Caco-2 (cell line): ENCODE data around the gene ANXA3. TPM values are rescaled to one million over a fixed set of nuclear protein-coding genes. Genes with fewer than 3 reads are reported as not detected.
A peak's percentile ranks its signal among the peaks of the same experiment; 100 is the strongest.

ENCODE experiments used
- BruUV-seq: library from RNA; stranded (reverse); fragments of 400-500 nt; replicated peaks from 2 replicates; lab custom pipeline; 2021; lab: Mats Ljungman, UMichigan
- CTCF ChIA-PET: fragments of 300-600 bp; sonication (Branson Sonifier 250); formaldehyde crosslinking; loops from one replicate; lab custom pipeline; 2022; ENCODE audit warnings: antibody characterized with exemption; lab: Charles Lee
- POLR2A ChIA-PET: fragments of 300-600 bp; sonication (Branson Sonifier 250); formaldehyde crosslinking; loops from one replicate; lab custom pipeline; 2022; ENCODE audit warnings: antibody characterized with exemption; lab: Charles Lee
- DNase-seq, 2 experiments: peaks; one replicate each; pipeline versions ENCODE4 v3.0.0 to v3.0.0-alpha.2; 2020 to 2022
- H3K27me3 ChIP-seq: replicated peaks from 2 replicates; pipeline ENCODE4 v1.6.0; 2011; ENCODE audit warnings: low read length; ENCODE audit not compliant: control insufficient read depth, insufficient read depth
- H3K36me3 ChIP-seq: 2 replicates; pipeline ENCODE4 v1.5.1; 2011; ENCODE audit warnings: low read length; ENCODE audit not compliant: control insufficient read depth, insufficient read depth
- H3K4me1 ChIP-seq: fragments of 250-450 bp; sonication (Bioruptor Pico); 2 replicates; pipeline ENCODE4 v1.5.1; 2020; ENCODE audit warnings: mild to moderate bottlenecking
- H3K4me3 ChIP-seq: 2 replicates; pipeline ENCODE4 v1.5.1; 2011; ENCODE audit warnings: low read depth, mild to moderate bottlenecking, control low read depth, low read length
- H3K9me3 ChIP-seq: fragments of 250-450 bp; sonication (Bioruptor Pico); 2 replicates; pipeline ENCODE4 v1.5.1; 2020; ENCODE audit warnings: mild to moderate bottlenecking, moderate library complexity
- H3K27ac Mint-ChIP-seq: one replicate; pipeline ENCODE4 v1.8.0; 2022; ENCODE audit warnings: mixed read lengths; ENCODE audit not compliant: unreplicated experiment
- H3K27me3 Mint-ChIP-seq: one replicate; pipeline ENCODE4 v1.8.0; 2022; ENCODE audit warnings: mixed read lengths; ENCODE audit not compliant: insufficient read depth, unreplicated experiment
- H3K36me3 Mint-ChIP-seq: one replicate; pipeline ENCODE4 v1.8.0; 2022; ENCODE audit warnings: mild to moderate bottlenecking, mixed read lengths; ENCODE audit not compliant: insufficient read depth, unreplicated experiment
- H3K4me1 Mint-ChIP-seq: one replicate; pipeline ENCODE4 v1.8.0; 2022; ENCODE audit warnings: low read depth, mixed read lengths; ENCODE audit not compliant: unreplicated experiment
- H3K4me3 Mint-ChIP-seq: one replicate; pipeline ENCODE4 v1.8.0; 2022; ENCODE audit warnings: mild to moderate bottlenecking, moderate library complexity, mixed read lengths; ENCODE audit not compliant: unreplicated experiment
- H3K9me3 Mint-ChIP-seq: one replicate; pipeline ENCODE4 v1.8.0; 2022; ENCODE audit warnings: mixed read lengths; ENCODE audit not compliant: unreplicated experiment
- intact Hi-C: fragments of 100-400 bp; cut with micrococcal nuclease; formaldehyde crosslinking; loops from one replicate; pipeline ENCODE4 v1.10.0; 2022; ENCODE audit not compliant: unreplicated experiment
- total RNA-seq: library from RNA; stranded (reverse); gene quantifications from 2 replicates; pipeline ENCODE4 v1.2.3, GENCODE V29; 2022
- TF ChIP-seq, protein P1 (sequence below), 2 experiments: fragments of 200-600 bp in 1 of 2; IDR thresholded peaks; 1 replicate in 1 of 2; 2 replicates in 1 of 2; pipeline versions ENCODE4 v1.5.1 to v1.8.0; 2011 to 2022; ENCODE audit warnings: antibody characterized with exemption in 1 of 2, control low read depth in 1 of 2, inconsistent platforms in 1 of 2, low read depth in 1 of 2, low read length in 1 of 2, mild to moderate bottlenecking in 1 of 2, moderate library complexity in 1 of 2; ENCODE audit not compliant: insufficient read depth in 1 of 2, severe bottlenecking in 1 of 2, unreplicated experiment in 1 of 2

The ANXA3 gene
- total RNA-seq, 1 experiment from 2014 or later = 361 TPM

- Histone ChIP-seq H3K4me3 (no peak overlapping the region), H3K27me3 (no peaks in the 10 kb centered on the region), H3K9me3 (no peaks in the 10 kb centered on the region), H3K4me1 (peaks cover 60% of the 10 kb centered on the region), H3K36me3 (peaks cover 1% of the 10 kb centered on the region; the same call in 1 of the 2 replicates)
- Mint-ChIP-seq H3K4me1 (peaks cover 34% of the 10 kb centered on the region), H3K9me3 (peaks cover 10% of the 10 kb centered on the region), H3K36me3 (no peaks in the 10 kb centered on the region), H3K4me3 (peak overlapping the region; percentile 8), H3K27ac (peak overlapping the region; percentile 61), H3K27me3 (no peaks in the 10 kb centered on the region)
- no TSS peak for BruUV-seq
- intact Hi-C loops = loop anchor here (1.0 to 5.0 kb wide), 6 partner anchors 15 to 147 kb away; partner anchors contain the start of gene BMP2K
- TF ChIP-seq, protein P1, sequence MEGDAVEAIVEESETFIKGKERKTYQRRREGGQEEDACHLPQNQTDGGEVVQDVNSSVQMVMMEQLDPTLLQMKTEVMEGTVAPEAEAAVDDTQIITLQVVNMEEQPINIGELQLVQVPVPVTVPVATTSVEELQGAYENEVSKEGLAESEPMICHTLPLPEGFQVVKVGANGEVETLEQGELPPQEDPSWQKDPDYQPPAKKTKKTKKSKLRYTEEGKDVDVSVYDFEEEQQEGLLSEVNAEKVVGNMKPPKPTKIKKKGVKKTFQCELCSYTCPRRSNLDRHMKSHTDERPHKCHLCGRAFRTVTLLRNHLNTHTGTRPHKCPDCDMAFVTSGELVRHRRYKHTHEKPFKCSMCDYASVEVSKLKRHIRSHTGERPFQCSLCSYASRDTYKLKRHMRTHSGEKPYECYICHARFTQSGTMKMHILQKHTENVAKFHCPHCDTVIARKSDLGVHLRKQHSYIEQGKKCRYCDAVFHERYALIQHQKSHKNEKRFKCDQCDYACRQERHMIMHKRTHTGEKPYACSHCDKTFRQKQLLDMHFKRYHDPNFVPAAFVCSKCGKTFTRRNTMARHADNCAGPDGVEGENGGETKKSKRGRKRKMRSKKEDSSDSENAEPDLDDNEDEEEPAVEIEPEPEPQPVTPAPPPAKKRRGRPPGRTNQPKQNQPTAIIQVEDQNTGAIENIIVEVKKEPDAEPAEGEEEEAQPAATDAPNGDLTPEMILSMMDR (IDR thresholded peaks at IDR 0.05; ENCODE audit: insufficient read depth in 1 of 2, low read depth in 1 of 2, low read length in 1 of 2, severe bottlenecking in 1 of 2, unreplicated experiment in 1 of 2) = no peak
- DNase-seq = peak; percentile 84 to 93
- POLR2A ChIA-PET = interaction anchor here (0.6 to 0.9 kb wide), 2 partner anchors 61 to 996 kb away, joined by 3 read pairs; no protein-coding TSS in a partner anchor
- CTCF ChIA-PET = interaction anchor here (0.8 kb wide), 1 partner anchor 232 kb away, joined by 4 read pairs; no protein-coding TSS in a partner anchor
Observed at GRCh38 chr4:78629991-78630541, 78.5 kb downstream of the ANXA3 start.

DNA sequence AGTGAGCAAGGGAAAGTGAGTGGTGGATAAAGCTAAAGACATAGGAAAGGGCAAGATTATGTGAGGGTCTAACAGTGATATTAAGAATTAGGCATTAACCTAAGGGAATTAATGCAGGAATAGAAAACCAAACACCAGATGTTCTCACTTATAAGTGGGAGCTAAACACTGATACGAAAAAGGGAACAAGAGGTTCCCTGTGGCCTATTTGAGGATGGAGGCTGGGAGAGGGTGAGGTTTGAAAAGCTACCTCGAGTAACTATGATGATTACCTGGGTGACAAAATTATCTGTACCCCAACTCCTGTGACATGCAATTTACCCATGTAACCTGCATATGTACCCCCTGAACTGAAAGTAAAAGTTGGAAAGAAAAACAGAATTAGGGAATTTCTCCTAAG, 79.0 kb downstream of the ANXA3 start:
- no peak overlapping the region for H3K4me3 ChIP-seq
- no peaks in the 10 kb centered on the region for H3K9me3 ChIP-seq
- peaks cover 1% of the 10 kb centered on the region; the same call in 1 of the 2 replicates for H3K36me3 ChIP-seq
- peak overlapping the region; percentile 61 for H3K27ac Mint-ChIP-seq
- intact Hi-C loops = loop anchor here (1.0 to 2.0 kb wide), 5 partner anchors 14 to 78 kb away; no protein-coding TSS in a partner anchor
- H3K4me1 ChIP-seq = peaks cover 59% of the 10 kb centered on the region
- no peaks in the 10 kb centered on the region for H3K27me3 ChIP-seq
- no peak for DNase-seq
- ChIA-PET CTCF (interaction anchor here (0.8 kb wide), 1 partner anchor 232 kb away, joined by 4 read pairs; no protein-coding TSS in a partner anchor), POLR2A (no interaction called here)
- H3K36me3 Mint-ChIP-seq = no peaks in the 10 kb centered on the region
- peak overlapping the region; percentile 8 for H3K4me3 Mint-ChIP-seq
- H3K4me1 Mint-ChIP-seq = peaks cover 33% of the 10 kb centered on the region
- TF ChIP-seq, protein P1 (IDR thresholded peaks at IDR 0.05; ENCODE audit: insufficient read depth in 1 of 2, low read depth in 1 of 2, low read length in 1 of 2, severe bottlenecking in 1 of 2, unreplicated experiment in 1 of 2) = no peak
- BruUV-seq = no TSS peak
- peaks cover 10% of the 10 kb centered on the region for H3K9me3 Mint-ChIP-seq
- no peaks in the 10 kb centered on the region for H3K27me3 Mint-ChIP-seq

- TF ChIP-seq, protein P1 (IDR thresholded peaks at IDR 0.05; ENCODE audit: insufficient read depth in 1 of 2, low read depth in 1 of 2, low read length in 1 of 2, severe bottlenecking in 1 of 2, unreplicated experiment in 1 of 2) = no peak
- H3K4me3 Mint-ChIP-seq = no peak overlapping the region
- Histone ChIP-seq H3K27me3 (no peaks in the 10 kb centered on the region), H3K4me1 (peaks cover 28% of the 10 kb centered on the region), H3K4me3 (no peak overlapping the region), H3K9me3 (no peaks in the 10 kb centered on the region), H3K36me3 (peaks cover 1% of the 10 kb centered on the region; the same call in 1 of the 2 replicates)
- ChIA-PET CTCF (no interaction called here), POLR2A (no interaction called here)
- H3K9me3 Mint-ChIP-seq = peaks cover 10% of the 10 kb centered on the region
- DNase-seq = no peak
- no peaks in the 10 kb centered on the region for H3K27me3 Mint-ChIP-seq
- H3K4me1 Mint-ChIP-seq = peaks cover 27% of the 10 kb centered on the region
- no peak overlapping the region for H3K27ac Mint-ChIP-seq
- no peaks in the 10 kb centered on the region for H3K36me3 Mint-ChIP-seq
- no TSS peak for BruUV-seq
- intact Hi-C loops = no loop called here
Observed at GRCh38 chr4:78634011-78634664, 82.6 kb downstream of the ANXA3 start.
